Naive thymus-derived CD4-positive, alpha-beta T cell (primary cell): ENCODE results near the gene NOTCH3. TPM values are rescaled to one million over a fixed set of nuclear protein-coding genes. Genes with fewer than 3 reads are reported as not detected.

Experiments used
- ATAC-seq: fragments of 150-1000 bp; cut with Tn5 transposase; 2 replicates; pipeline ENCODE4 v1.10.0; 2021; ENCODE audit warnings: mild to moderate bottlenecking, moderate library complexity
- CTCF ChIA-PET: fragments of 350-600 bp; sonication (Branson Sonifier 250); formaldehyde crosslinking; loops from one replicate; lab custom pipeline; 2021; ENCODE audit warnings: antibody characterized with exemption; lab: Charles Lee
- POLR2A ChIA-PET: fragments of 350-600 bp; sonication (Branson Sonifier 250); formaldehyde crosslinking; loops from one replicate; lab custom pipeline; 2021; ENCODE audit warnings: antibody characterized with exemption, inconsistent platforms; lab: Charles Lee
- DNase-seq, 9 donors: peaks; one replicate each; pipeline versions ENCODE4 v3.0.0 to v3.0.0-alpha.2; 2020 to 2022; ENCODE audit warnings: mixed read lengths in 1 of 9
- H3K27ac ChIP-seq: one replicate; pipeline ENCODE4 v1.7.0; 2013; ENCODE audit warnings: mild to moderate bottlenecking, low read depth, low read length, moderate library complexity
- H3K27me3 ChIP-seq, 2 donors: one replicate each; pipeline ENCODE4 v1.7.0; 2013; ENCODE audit warnings: low read length in 2 of 2, mild to moderate bottlenecking in 2 of 2, moderate library complexity in 2 of 2; ENCODE audit not compliant: control insufficient read depth in 2 of 2, insufficient read depth in 2 of 2
- H3K36me3 ChIP-seq, 3 experiments: 1 replicate in 2 of 3; 2 replicates in 1 of 3; pipeline ENCODE4 v1.7.0; 2013; ENCODE audit warnings: low read length in 3 of 3, mild to moderate bottlenecking in 3 of 3, moderate library complexity in 1 of 3; ENCODE audit not compliant: insufficient read depth in 3 of 3, control insufficient read depth in 2 of 3
- H3K4me1 ChIP-seq, 2 donors: one replicate each; pipeline ENCODE4 v1.7.0; 2013; ENCODE audit warnings: low read length in 2 of 2, mild to moderate bottlenecking in 2 of 2, moderate library complexity in 1 of 2; ENCODE audit not compliant: control insufficient read depth in 2 of 2, insufficient read depth in 2 of 2
- H3K4me3 ChIP-seq: 2 replicates; pipeline ENCODE4 v1.7.0; 2013; ENCODE audit warnings: mild to moderate bottlenecking, low read length
- H3K9me3 ChIP-seq, 3 experiments: 1 replicate in 2 of 3; 2 replicates in 1 of 3; pipeline ENCODE4 v1.7.0; 2013; ENCODE audit warnings: low read length in 3 of 3; ENCODE audit not compliant: control insufficient read depth in 2 of 3
- H3K27ac Mint-ChIP-seq, 9 donors: one replicate each; pipeline ENCODE4 v1.8.0; 2020 to 2022; ENCODE audit warnings: mixed read lengths in 9 of 9, mild to moderate bottlenecking in 8 of 9, moderate library complexity in 5 of 9, inconsistent platforms in 2 of 9
- H3K27me3 Mint-ChIP-seq, 5 donors: one replicate each; pipeline ENCODE4 v1.8.0; 2021 to 2022; ENCODE audit warnings: mixed read lengths in 5 of 5, mild to moderate bottlenecking in 1 of 5
- H3K36me3 Mint-ChIP-seq, 5 donors: one replicate each; pipeline ENCODE4 v1.8.0; 2020 to 2022; ENCODE audit warnings: mixed read lengths in 5 of 5, mild to moderate bottlenecking in 3 of 5, inconsistent platforms in 1 of 5
- H3K4me1 Mint-ChIP-seq, 7 donors: one replicate each; pipeline ENCODE4 v1.8.0; 2020 to 2022; ENCODE audit warnings: mixed read lengths in 7 of 7, mild to moderate bottlenecking in 3 of 7, inconsistent platforms in 1 of 7
- H3K4me3 Mint-ChIP-seq, 10 donors: one replicate each; pipeline ENCODE4 v1.8.0; 2020 to 2022; ENCODE audit warnings: mild to moderate bottlenecking in 10 of 10, mixed read lengths in 10 of 10, moderate library complexity in 6 of 10, inconsistent platforms in 2 of 10
- H3K9me3 Mint-ChIP-seq, 11 donors: one replicate each; pipeline ENCODE4 v1.8.0; 2020 to 2022; ENCODE audit warnings: mixed read lengths in 11 of 11, mild to moderate bottlenecking in 4 of 11, inconsistent platforms in 1 of 11, moderate library complexity in 1 of 11
- intact Hi-C, 2 donors: fragments of 100-400 bp; cut with micrococcal nuclease; formaldehyde crosslinking; loops; one replicate each; pipeline ENCODE4 v1.15.1; 2023
- polyA plus RNA-seq, 2 donors: library from polyadenylated mRNA; unstranded; fragments of 300-500 nt; fragmentation: Illumina TruSeq; gene quantifications; one replicate each; pipeline ENCODE4 v1.2.3, GENCODE V29; 2021
- total RNA-seq, 6 experiments: library from RNA in 5 of 6; stranded (reverse) in 5 of 6; gene quantifications; 1 replicate in 5 of 6; 2 replicates in 1 of 6; pipeline ENCODE4 v1.2.3 and lab custom pipeline; 2021 to 2026

NOTCH3 gene
- total and polyA plus RNA-seq, 7 experiments from 2014 or later: 0.19 to 0.80 (median 0.30) TPM; not detected in 3

- Mint-ChIP-seq H3K4me1 (peaks cover 0 to 2% (median 0%) of the 10 kb centered on the region in 7 donors), H3K9me3 (no peaks in the 10 kb centered on the region), H3K27me3 (no peaks in the 10 kb centered on the region), H3K36me3 (peaks cover 0 to 56% (median 19%) of the 10 kb centered on the region in 5 donors), H3K27ac (no peak overlapping the region), H3K4me3 (no peak overlapping the region)
- ATAC-seq (no peak), DNase-seq (no peak)
- intact Hi-C loops: no loop called here
- Histone ChIP-seq H3K4me3 (no peak overlapping the region), H3K36me3 (peaks cover 0 to 75% (median 11%) of the 10 kb centered on the region in 3 experiments), H3K27me3 (no peaks in the 10 kb centered on the region), H3K4me1 (no peaks in the 10 kb centered on the region), H3K9me3 (no peaks in the 10 kb centered on the region), H3K27ac (no peak overlapping the region)
- CTCF ChIA-PET: no interaction called here
- POLR2A ChIA-PET: no interaction called here
Observed at GRCh38 chr19:15116856-15117255, 83.9 kb downstream of the NOTCH3 start.

- ChIA-PET POLR2A (no interaction called here), CTCF (no interaction called here)
- no peak for DNase-seq
- intact Hi-C loops: no loop called here
- Histone ChIP-seq H3K36me3 (peaks cover 0 to 70% (median 8%) of the 10 kb centered on the region in 3 experiments), H3K27ac (no peak overlapping the region), H3K4me1 (no peaks in the 10 kb centered on the region), H3K27me3 (no peaks in the 10 kb centered on the region), H3K4me3 (no peak overlapping the region), H3K9me3 (no peaks in the 10 kb centered on the region)
- no peak overlapping the region for H3K27ac Mint-ChIP-seq
- peaks cover 0 to 2% (median 0%) of the 10 kb centered on the region in 7 donors for H3K4me1 Mint-ChIP-seq
- no peaks in the 10 kb centered on the region for H3K9me3 Mint-ChIP-seq
- no peak overlapping the region for H3K4me3 Mint-ChIP-seq
- no peaks in the 10 kb centered on the region for H3K27me3 Mint-ChIP-seq
- peaks cover 0 to 51% (median 14%) of the 10 kb centered on the region in 5 donors for H3K36me3 Mint-ChIP-seq
- ATAC-seq: no peak
Observed at GRCh38 chr19:15115762-15116615, 84.8 kb downstream of the NOTCH3 start.

- Mint-ChIP-seq H3K27ac (no peak overlapping the region), H3K27me3 (no peaks in the 10 kb centered on the region)
- H3K36me3 ChIP-seq: peaks cover 0 to 61% (median 8%) of the 10 kb centered on the region in 3 experiments
Observed at GRCh38 chr19:15115080-15115479, 85.7 kb downstream of the NOTCH3 start.

DNA sequence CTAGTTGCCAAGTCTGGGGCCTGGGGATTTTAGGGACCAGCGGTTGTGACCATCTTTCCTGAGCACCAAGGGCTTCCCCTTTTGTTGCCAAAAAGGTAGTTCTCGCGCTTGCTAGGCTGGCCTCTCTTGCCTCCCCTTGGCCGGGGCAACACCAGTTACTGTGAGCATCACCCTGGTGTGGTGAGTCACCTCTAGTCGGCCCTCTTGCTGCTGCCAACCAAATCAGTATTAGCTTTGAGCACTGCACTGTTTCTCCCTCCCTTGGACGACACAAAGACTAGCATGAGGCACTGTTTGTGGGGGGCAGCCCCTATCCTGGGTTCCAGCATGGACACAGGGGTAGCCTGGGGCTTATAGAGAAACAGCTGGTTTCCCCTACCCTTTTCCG lies 86.6 kb downstream of the NOTCH3 start:
- no peak for ATAC-seq
- CTCF ChIA-PET: no interaction called here
- H3K27me3 ChIP-seq: no peaks in the 10 kb centered on the region

More at GRCh38 chr19:15115080-15115479, 85.7 kb downstream of the NOTCH3 start:
- ATAC-seq (no peak), DNase-seq (no peak)
- no peak overlapping the region for H3K27ac ChIP-seq
- Mint-ChIP-seq H3K4me1 (no peaks in the 10 kb centered on the region), H3K4me3 (no peak overlapping the region), H3K36me3 (peaks cover 0 to 42% (median 10%) of the 10 kb centered on the region in 5 donors), H3K9me3 (peaks cover 0 to 2% (median 0%) of the 10 kb centered on the region in 11 donors)
- no peak overlapping the region for H3K4me3 ChIP-seq
- intact Hi-C loops: no loop called here
- CTCF ChIA-PET: no interaction called here
- no peaks in the 10 kb centered on the region for H3K9me3 ChIP-seq
- no peaks in the 10 kb centered on the region for H3K4me1 ChIP-seq
- no peaks in the 10 kb centered on the region for H3K27me3 ChIP-seq
- POLR2A ChIA-PET: no interaction called here

GRCh38 chr19:15113245-15114152 lies 87.3 kb downstream of the NOTCH3 start:
- Histone ChIP-seq H3K4me3 (no peak overlapping the region), H3K36me3 (peaks cover 0 to 45% (median 4%) of the 10 kb centered on the region in 3 experiments), H3K27ac (no peak overlapping the region), H3K9me3 (no peaks in the 10 kb centered on the region), H3K27me3 (no peaks in the 10 kb centered on the region), H3K4me1 (no peaks in the 10 kb centered on the region)
- DNase-seq (no peak), ATAC-seq (no peak)
- intact Hi-C loops: no loop called here
- peaks cover 0 to 2% (median 0%) of the 10 kb centered on the region in 11 donors for H3K9me3 Mint-ChIP-seq
- no peak overlapping the region for H3K4me3 Mint-ChIP-seq
- H3K27me3 Mint-ChIP-seq: peaks cover 0 to 2% (median 2%) of the 10 kb centered on the region in 5 donors
- peaks cover 0 to 26% (median 9%) of the 10 kb centered on the region in 5 donors for H3K36me3 Mint-ChIP-seq
- ChIA-PET POLR2A (no interaction called here), CTCF (interaction anchor here (1.1 kb wide), 1 partner anchor 13 kb away, joined by 3 read pairs; no protein-coding TSS in a partner anchor)
- peaks cover 0 to 2% (median under 1%) of the 10 kb centered on the region in 7 donors for H3K4me1 Mint-ChIP-seq
- no peak overlapping the region for H3K27ac Mint-ChIP-seq

More for the DNA sequence above, 86.6 kb downstream of the NOTCH3 start:
- Histone ChIP-seq H3K4me1 (no peaks in the 10 kb centered on the region), H3K36me3 (peaks cover 0 to 52% (median 8%) of the 10 kb centered on the region in 3 experiments), H3K4me3 (no peak overlapping the region), H3K9me3 (no peaks in the 10 kb centered on the region), H3K27ac (no peak overlapping the region)
- DNase-seq: no peak
- intact Hi-C loops: no loop called here
- peaks cover 0 to 2% (median 0%) of the 10 kb centered on the region in 11 donors for H3K9me3 Mint-ChIP-seq
- H3K4me1 Mint-ChIP-seq: no peaks in the 10 kb centered on the region
- peak overlapping the region in 1 of 9 donors; percentile 28 for H3K27ac Mint-ChIP-seq
- POLR2A ChIA-PET: no interaction called here
- H3K27me3 Mint-ChIP-seq: no peaks in the 10 kb centered on the region
- no peak overlapping the region for H3K4me3 Mint-ChIP-seq
- H3K36me3 Mint-ChIP-seq: peaks cover 0 to 32% (median 10%) of the 10 kb centered on the region in 5 donors

DNA sequence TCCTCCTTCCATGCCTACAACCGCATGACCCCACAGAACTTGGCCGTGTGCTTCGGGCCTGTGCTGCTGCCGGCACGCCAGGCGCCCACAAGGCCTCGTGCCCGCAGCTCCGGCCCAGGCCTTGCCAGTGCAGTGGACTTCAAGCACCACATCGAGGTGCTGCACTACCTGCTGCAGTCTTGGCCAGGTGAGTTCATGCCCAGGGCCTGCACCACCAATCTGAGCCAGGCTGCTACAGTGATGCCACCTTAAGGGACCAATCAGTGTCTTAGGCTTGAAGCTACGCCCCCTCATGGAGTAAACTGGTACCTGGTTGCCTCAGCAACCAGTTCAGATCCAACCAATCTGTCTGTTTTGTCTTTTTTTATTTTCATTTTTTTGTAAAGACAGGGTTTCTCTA lies 88.4 kb downstream of the NOTCH3 start:
- peaks cover 0 to 6% of the 10 kb centered on the region in 2 donors for H3K4me1 ChIP-seq
- peaks cover 4 to 11% (median 9%) of the 10 kb centered on the region in 7 donors for H3K4me1 Mint-ChIP-seq
- H3K4me3 ChIP-seq: no peak overlapping the region
- intact Hi-C loops: no loop called here
- H3K36me3 ChIP-seq: peaks cover 0 to 34% (median 4%) of the 10 kb centered on the region in 3 experiments
- H3K27ac ChIP-seq: no peak overlapping the region
- ATAC-seq (peak; percentile 48), DNase-seq (no peak)
- peaks cover 0 to 16% (median 2%) of the 10 kb centered on the region in 5 donors for H3K36me3 Mint-ChIP-seq
- peaks cover 0 to 2% (median 0%) of the 10 kb centered on the region in 11 donors for H3K9me3 Mint-ChIP-seq
- no peaks in the 10 kb centered on the region for H3K9me3 ChIP-seq
- peak overlapping the region in 3 of 9 donors; percentile 3 to 77 (median 26) for H3K27ac Mint-ChIP-seq
- no peaks in the 10 kb centered on the region for H3K27me3 ChIP-seq
- CTCF ChIA-PET: interaction anchor here (1.1 to 1.7 kb wide), 2 partner anchors 11 to 14 kb away, joined by 3 to 6 read pairs; no protein-coding TSS in a partner anchor
- POLR2A ChIA-PET: no interaction called here
- H3K27me3 Mint-ChIP-seq: peaks cover 0 to 10% (median 8%) of the 10 kb centered on the region in 5 donors
- H3K4me3 Mint-ChIP-seq: no peak overlapping the region
